HCT116 (cell line): ENCODE results near the gene PRKAG2. TPM values are rescaled to one million over a fixed set of nuclear protein-coding genes. Genes with fewer than 3 reads are reported as not detected.

Source experiments
- ATAC-seq: fragments of 200-7000 bp; cut with Tn5 transposase; 2 replicates; pipeline ENCODE4 v1.9.1; 2020; ENCODE audit warnings: mild to moderate bottlenecking, moderate library complexity
- BruUV-seq: library from RNA; stranded (reverse); fragments of 400-500 nt; replicated peaks from 2 replicates; lab custom pipeline; 2021; lab: Mats Ljungman, UMichigan
- CTCF ChIA-PET: fragments of 300-600 bp; sonication (Branson Sonifier 250); formaldehyde crosslinking; loops from one replicate; lab custom pipeline; 2021; ENCODE audit warnings: antibody characterized with exemption; lab: Charles Lee
- POLR2A ChIA-PET: fragments of 300-600, 350-600 bp; sonication (Branson Sonifier 250); formaldehyde crosslinking; loops from one replicate; lab custom pipeline; 2021; ENCODE audit warnings: antibody characterized with exemption; lab: Charles Lee
- RAD21 ChIA-PET, 2 experiments: fragments of 300-600 bp; sonication (Branson Sonifier 250); formaldehyde crosslinking; loops; one replicate each; lab custom pipeline; 2023; ENCODE audit warnings: low total read pairs in 2 of 2; ENCODE audit not compliant: uncharacterized antibody in 2 of 2, unreplicated experiment in 2 of 2, low non-redundant PET in 1 of 2; lab: Charles Lee
- DNase-seq: peaks from one replicate; pipeline ENCODE4 v3.0.0-alpha.2; 2010; ENCODE audit warnings: low read depth, low spot score
- H2AFZ ChIP-seq: fragments of 200-600 bp; shearing (Covaris generic), sonication (generic); 2 replicates; pipeline ENCODE4 v1.6.1; 2017; ENCODE audit warnings: low read depth, mixed run types, mixed read lengths, antibody characterized with exemption, low read length; ENCODE audit not compliant: poor library complexity, severe bottlenecking
- H3K27ac ChIP-seq: 2 replicates; pipeline ENCODE4 v1.5.1; 2012; ENCODE audit warnings: low read depth, low read length
- H3K27me3 ChIP-seq: fragments of 200-600 bp; sonication (generic); 2 replicates; pipeline ENCODE4 v1.6.1; 2016; ENCODE audit warnings: mixed run types, low read length, mixed read lengths; ENCODE audit not compliant: insufficient read depth
- H3K36me3 ChIP-seq, 2 experiments: fragments of 200-500 bp in 1 of 2; fragments of 200-600 bp in 1 of 2; sonication (Bioruptor generic) in 1 of 2; sonication (generic) in 1 of 2; 2 replicates each; pipeline versions ENCODE4 v1.5.1 to v1.6.1; 2014 to 2016; ENCODE audit warnings: low read length in 2 of 2, inconsistent platforms in 1 of 2, mixed read lengths in 1 of 2, mixed run types in 1 of 2; ENCODE audit not compliant: insufficient read depth in 2 of 2, control insufficient read depth in 1 of 2
- H3K4me1 ChIP-seq, 2 experiments: fragments of 200-600 bp in 1 of 2; sonication (generic) in 1 of 2; 2 replicates each; pipeline versions ENCODE4 v1.5.1 to v1.6.1; 2012 to 2017; ENCODE audit warnings: low read length in 2 of 2, inconsistent platforms in 1 of 2, mild to moderate bottlenecking in 1 of 2, mixed read lengths in 1 of 2, mixed run types in 1 of 2, moderate library complexity in 1 of 2; ENCODE audit not compliant: insufficient read depth in 2 of 2, control insufficient read depth in 1 of 2
- H3K4me2 ChIP-seq: fragments of 200-600 bp; sonication (generic); 2 replicates; pipeline ENCODE4 v1.6.1; 2017; ENCODE audit warnings: mixed run types, low read length, mixed read lengths
- H3K4me3 ChIP-seq, 2 experiments: fragments of 200-600 bp in 1 of 2; sonication (generic) in 1 of 2; replicated peaks in 1 of 2; 2 replicates each; pipeline ENCODE4 v1.5.1; 2011 to 2016; ENCODE audit warnings: low read length in 2 of 2, control low read depth in 1 of 2, low read depth in 1 of 2, mild to moderate bottlenecking in 1 of 2, mixed read lengths in 1 of 2, mixed run types in 1 of 2
- H3K79me2 ChIP-seq: fragments of 200-600 bp; sonication (generic); 2 replicates; pipeline ENCODE4 v1.6.1; 2017; ENCODE audit warnings: mild to moderate bottlenecking, mixed run types, low read length, moderate library complexity, mixed read lengths; ENCODE audit not compliant: insufficient read depth
- H3K9ac ChIP-seq: fragments of 200-600 bp; sonication (generic); 2 replicates; pipeline ENCODE4 v1.6.1; 2016; ENCODE audit warnings: low read length, mixed read lengths
- H3K9me2 ChIP-seq: fragments of 200-600 bp; sonication (generic), shearing (Covaris generic); 2 replicates; pipeline ENCODE4 v1.6.1; 2017; ENCODE audit warnings: mixed run types, mild to moderate bottlenecking, moderate library complexity; ENCODE audit not compliant: insufficient read depth
- H3K9me3 ChIP-seq, 2 experiments: fragments of 200-500 bp in 1 of 2; fragments of 200-600 bp in 1 of 2; sonication (Bioruptor generic) in 1 of 2; sonication (generic) in 1 of 2; 2 replicates each; pipeline ENCODE4 v1.6.1; 2014 to 2017; ENCODE audit warnings: low read length in 2 of 2, mixed read lengths in 2 of 2, inconsistent platforms in 1 of 2, low read depth in 1 of 2, mild to moderate bottlenecking in 1 of 2, mixed run types in 1 of 2, moderate library complexity in 1 of 2; ENCODE audit not compliant: control insufficient read depth in 1 of 2, insufficient read depth in 1 of 2
- H4K20me1 ChIP-seq: fragments of 200-600 bp; sonication (generic), shearing (Covaris generic); 2 replicates; pipeline ENCODE4 v1.6.1; 2017; ENCODE audit warnings: mixed run types, mild to moderate bottlenecking, moderate library complexity; ENCODE audit not compliant: insufficient read depth
- CTCF ChIP-seq, 3 experiments: fragments of 200-600 bp in 1 of 3; sonication (generic) in 1 of 3; IDR thresholded peaks in 2 of 3; conservative IDR thresholded peaks in 1 of 3; 2 replicates each; pipeline ENCODE4 v1.5.1; 2012 to 2017; ENCODE audit warnings: low read depth in 2 of 3, low read length in 2 of 3, antibody characterized with exemption in 1 of 3, borderline replicate concordance in 1 of 3, control low read depth in 1 of 3, mild to moderate bottlenecking in 1 of 3, mixed read lengths in 1 of 3, mixed run types in 1 of 3, moderate library complexity in 1 of 3; ENCODE audit not compliant: insufficient read depth in 1 of 3
- EGR1 ChIP-seq: IDR thresholded peaks from 2 replicates; pipeline ENCODE4 v1.6.1; 2012; ENCODE audit warnings: low read depth
- FOSL1 ChIP-seq: IDR thresholded peaks from 2 replicates; pipeline ENCODE4 v1.6.1; 2012; ENCODE audit warnings: low read depth
- JUND ChIP-seq: IDR thresholded peaks from 2 replicates; pipeline ENCODE4 v1.6.1; 2012
- MAX ChIP-seq: IDR thresholded peaks from 2 replicates; pipeline ENCODE4 v1.6.1; 2012
- POLR2AphosphoS5 ChIP-seq: IDR thresholded peaks from 2 replicates; pipeline ENCODE4 v1.6.1; 2011; ENCODE audit warnings: mild to moderate bottlenecking, low read depth, low read length, moderate library complexity
- SP1 ChIP-seq: IDR thresholded peaks from 2 replicates; pipeline ENCODE4 v1.6.1; 2012; ENCODE audit warnings: low read depth
- ZFX ChIP-seq: fragments of 450-650 bp; IDR thresholded peaks from 2 replicates; pipeline ENCODE4 v1.6.1; 2017
- intact Hi-C: fragments of 100-400 bp; cut with micrococcal nuclease; formaldehyde crosslinking; loops from 2 replicates; pipeline ENCODE4 v1.10.0; 2022
- total RNA-seq: library from RNA; stranded (reverse); gene quantifications from one replicate; pipeline ENCODE4 v1.2.1, GENCODE V29; 2021; ENCODE audit not compliant: unreplicated experiment

PRKAG2 gene
- total RNA-seq, 1 experiment from 2014 or later = 23.6 TPM

DNA sequence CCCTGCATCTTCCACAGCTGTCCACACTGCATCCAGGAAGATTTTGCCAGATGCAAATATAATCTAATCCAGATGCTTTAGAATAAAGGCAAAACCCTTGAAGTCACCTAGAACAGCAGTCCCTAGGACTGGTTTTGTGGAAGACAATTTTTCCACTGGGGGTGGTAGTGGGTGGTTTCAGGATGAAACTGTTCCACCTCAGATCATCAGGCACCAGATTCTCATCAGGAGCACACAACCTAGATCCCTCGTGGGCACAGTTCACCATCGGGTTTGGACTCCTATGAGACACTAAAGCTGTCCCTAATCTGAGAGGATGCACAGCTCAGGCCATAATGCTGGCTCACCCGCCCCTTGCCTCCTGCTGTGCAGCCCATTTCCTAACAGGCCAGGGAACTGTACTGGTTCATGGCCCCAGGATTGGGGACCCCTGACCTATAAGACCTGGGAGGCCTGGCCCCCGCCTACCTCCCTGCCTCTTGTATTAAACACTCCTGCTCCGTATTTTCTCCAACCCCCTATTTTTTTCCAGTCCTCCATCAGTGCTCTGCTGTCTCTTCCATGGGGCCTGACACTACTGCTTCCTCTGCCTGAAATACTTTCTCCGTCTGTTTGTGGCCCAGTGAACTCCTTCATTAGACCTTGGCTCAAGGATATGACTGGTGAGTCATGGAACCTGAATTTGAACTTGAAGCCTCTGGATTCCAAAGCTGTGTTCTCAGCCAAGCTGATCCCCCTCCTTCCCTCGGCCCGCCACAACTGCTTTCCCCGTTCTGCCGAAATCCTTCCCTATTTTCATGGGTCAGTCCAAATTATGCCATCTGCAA is 277.3 kb downstream of the PRKAG2 start (continued):
- TF ChIP-seq CTCF (IDR thresholded peaks at IDR 0.05 in 2 of 3, conservative IDR thresholded peaks at IDR 0.05 in 1 of 3; ENCODE audit: borderline replicate concordance in 1 of 3, insufficient read depth in 1 of 3, low read depth in 2 of 3, low read length in 2 of 3) (peak in 2 of 3 experiments; percentile 11 to 26; a peak in 1 of 6 replicates), POLR2AphosphoS5 (peak; percentile 40; the same call in 1 of the 2 replicates), EGR1 (0 out of 2 replicates have a peak, but pooled peaks have one; percentile 28), JUND (peak; percentile 81), FOSL1 (peak; percentile 83)

GRCh38 chr7:151597541-151598444 is 279.1 kb downstream of the PRKAG2 start:
- no peaks in the 10 kb centered on the region for H4K20me1 ChIP-seq
- CTCF ChIA-PET = no interaction called here
- H3K79me2 ChIP-seq = peaks cover 40% of the 10 kb centered on the region
- H3K4me1 ChIP-seq = peaks cover 58 to 87% of the 10 kb centered on the region in 2 experiments
- no peaks in the 10 kb centered on the region for H3K9me3 ChIP-seq
- no peaks in the 10 kb centered on the region for H3K9me2 ChIP-seq
- peak; percentile 73 for ATAC-seq
- H3K4me3 ChIP-seq = peak overlapping the region in 1 of 2 experiments; percentile 19; a peak in 1 of 4 replicates
- 0 out of 4 replicates have a peak, but pooled peaks cover 0 to 3% of the 10 kb centered on the region in 2 experiments for H3K36me3 ChIP-seq
- POLR2A ChIA-PET = no interaction called here
- H3K9ac ChIP-seq = peak overlapping the region; percentile 60; the same call in 1 of the 2 replicates
- H3K4me2 ChIP-seq = peak overlapping the region; percentile 85
- RAD21 ChIA-PET = interaction anchor here in 1 of 2 experiments (0.6 kb wide), 1 partner anchor 24 kb away, joined by 5 read pairs; no protein-coding TSS in a partner anchor
- no peaks in the 10 kb centered on the region for H3K27me3 ChIP-seq
- DNase-seq = peak; percentile 48
- TF ChIP-seq MAX (no peak), SP1 (peak; percentile 19; the same call in 1 of the 2 replicates), ZFX (no peak)
- TF ChIP-seq, all 23 proteins: peak for 1
- H3K27ac ChIP-seq = peak overlapping the region; percentile 82; the same call in 1 of the 2 replicates
- H2AFZ ChIP-seq = no peak overlapping the region
- intact Hi-C loops = no loop called here
- BruUV-seq = TSS peak; percentile 42
